ENCODE measurements around the gene TMCC2.

The TMCC2 gene

DNA sequence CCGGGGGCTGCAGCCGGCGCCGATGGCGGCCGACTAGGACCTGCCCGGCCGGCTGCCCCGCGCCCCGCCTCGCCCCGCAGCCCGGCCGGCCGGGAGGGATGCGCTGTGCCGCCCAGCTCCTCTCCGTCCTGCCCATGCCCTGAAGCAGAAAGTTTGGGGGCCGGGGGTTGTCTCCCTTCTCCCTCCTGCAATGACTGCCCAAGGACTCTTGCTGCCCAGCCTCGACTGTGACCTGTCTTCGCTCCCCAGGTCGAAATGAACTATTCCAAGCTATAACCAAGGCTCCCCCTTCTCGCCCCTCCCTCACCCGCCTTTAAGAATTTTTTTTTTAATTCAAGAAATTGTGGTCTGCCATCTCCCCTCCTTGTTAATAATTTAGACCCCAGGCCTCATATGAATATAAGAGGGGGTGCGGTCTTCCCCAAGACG is 361 bp downstream of the TMCC2 start:
- TF ChIP-seq GATA2 (IDR thresholded peaks at IDR 0.05; ENCODE audit: low read depth, low read length) (no peak), GATA3 (IDR thresholded peaks at IDR 0.05; ENCODE audit: low read depth, low read length) (no peak)

DNA sequence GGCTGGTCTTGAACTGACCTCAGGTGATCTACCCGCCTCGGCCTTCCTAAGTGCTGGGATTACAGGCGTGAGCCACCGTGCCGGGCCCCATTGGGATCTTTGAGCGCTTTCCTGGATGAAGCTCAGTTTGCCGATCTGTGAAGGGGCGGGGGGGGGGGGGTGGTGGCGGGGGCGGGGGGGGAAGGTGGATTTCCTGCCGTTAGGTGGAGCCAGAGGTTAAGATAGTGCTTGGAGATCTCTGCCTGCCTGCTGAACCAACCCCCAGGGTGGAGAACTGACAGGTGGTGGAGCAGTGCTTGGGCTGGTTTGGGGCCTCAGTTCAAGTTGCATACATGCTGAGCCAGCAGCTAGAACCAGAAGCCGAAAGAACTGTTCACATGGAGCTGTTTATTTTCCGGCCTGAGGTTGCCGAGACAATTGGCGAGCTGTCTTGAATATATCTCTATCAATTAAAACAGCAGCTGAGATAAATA is 1.7 kb downstream of the TMCC2 start:
- TF ChIP-seq GATA3 (IDR thresholded peaks at IDR 0.05; ENCODE audit: low read depth, low read length), result no peak
- no peak for TF ChIP-seq GATA2 (IDR thresholded peaks at IDR 0.05; ENCODE audit: low read depth, low read length)

DNA sequence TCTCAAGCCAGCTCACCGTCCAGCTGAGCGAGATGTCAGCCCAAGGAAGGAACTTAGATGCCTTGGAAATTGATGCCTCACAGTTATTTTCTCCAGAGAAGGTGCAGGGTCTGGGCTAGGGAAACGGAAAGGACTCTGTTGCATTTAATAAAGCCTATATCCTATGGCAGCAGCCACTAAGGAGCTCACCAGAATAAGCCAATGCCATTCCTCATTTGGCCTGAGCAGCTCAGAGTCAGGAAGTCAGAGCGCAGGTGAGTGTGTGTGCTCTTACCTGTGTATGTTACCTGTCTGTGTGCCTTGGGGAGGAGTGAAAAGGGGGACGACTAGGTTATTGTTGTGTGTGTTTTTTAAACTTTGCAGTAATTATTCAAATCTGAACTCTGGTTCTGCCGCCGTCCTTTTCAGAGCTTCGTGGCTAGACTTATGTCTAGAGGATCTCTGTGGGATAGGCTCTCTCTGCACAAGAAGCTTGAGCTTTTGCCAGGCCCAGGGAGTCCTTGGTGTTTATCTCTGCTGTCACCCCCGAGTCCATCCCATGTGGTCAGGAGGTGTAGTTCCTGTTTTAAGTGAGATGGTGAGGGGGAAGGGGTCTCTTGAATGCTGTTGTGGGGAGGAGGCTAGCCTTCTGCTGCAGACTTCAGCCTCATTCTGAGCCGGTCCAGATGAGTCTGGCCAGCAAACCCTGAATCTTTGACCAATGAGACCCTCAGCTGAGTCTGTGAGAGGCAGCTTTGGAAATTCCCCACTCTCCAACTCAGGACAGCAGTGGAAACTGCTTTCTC is 2.4 kb downstream of the TMCC2 start:
- TF ChIP-seq GATA3 (IDR thresholded peaks at IDR 0.05; ENCODE audit: low read depth, low read length) (no peak), GATA2 (IDR thresholded peaks at IDR 0.05; ENCODE audit: low read depth, low read length) (no peak)

DNA sequence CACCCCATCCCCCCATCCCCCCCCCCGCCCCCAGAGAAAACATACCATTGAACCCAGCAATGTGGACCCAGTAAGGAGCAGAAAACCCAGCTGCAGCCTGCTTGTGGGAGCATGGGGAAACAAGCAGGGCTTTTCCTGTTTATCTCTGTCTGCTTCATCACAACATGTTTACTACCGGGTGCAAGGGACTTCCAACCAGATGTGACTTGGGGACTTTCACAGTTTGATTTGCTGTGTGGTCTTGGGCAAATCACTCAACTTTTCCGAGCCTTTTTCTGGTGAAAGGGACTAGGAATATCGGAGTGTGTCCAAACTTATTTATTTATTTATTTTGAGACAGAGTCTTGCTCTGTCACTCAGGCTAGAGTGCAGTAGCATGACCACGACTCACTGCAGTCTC is 3.2 kb downstream of the TMCC2 start:
- TF ChIP-seq GATA3 (IDR thresholded peaks at IDR 0.05; ENCODE audit: low read depth, low read length), result no peak
- TF ChIP-seq GATA2 (IDR thresholded peaks at IDR 0.05; ENCODE audit: low read depth, low read length), result no peak

DNA sequence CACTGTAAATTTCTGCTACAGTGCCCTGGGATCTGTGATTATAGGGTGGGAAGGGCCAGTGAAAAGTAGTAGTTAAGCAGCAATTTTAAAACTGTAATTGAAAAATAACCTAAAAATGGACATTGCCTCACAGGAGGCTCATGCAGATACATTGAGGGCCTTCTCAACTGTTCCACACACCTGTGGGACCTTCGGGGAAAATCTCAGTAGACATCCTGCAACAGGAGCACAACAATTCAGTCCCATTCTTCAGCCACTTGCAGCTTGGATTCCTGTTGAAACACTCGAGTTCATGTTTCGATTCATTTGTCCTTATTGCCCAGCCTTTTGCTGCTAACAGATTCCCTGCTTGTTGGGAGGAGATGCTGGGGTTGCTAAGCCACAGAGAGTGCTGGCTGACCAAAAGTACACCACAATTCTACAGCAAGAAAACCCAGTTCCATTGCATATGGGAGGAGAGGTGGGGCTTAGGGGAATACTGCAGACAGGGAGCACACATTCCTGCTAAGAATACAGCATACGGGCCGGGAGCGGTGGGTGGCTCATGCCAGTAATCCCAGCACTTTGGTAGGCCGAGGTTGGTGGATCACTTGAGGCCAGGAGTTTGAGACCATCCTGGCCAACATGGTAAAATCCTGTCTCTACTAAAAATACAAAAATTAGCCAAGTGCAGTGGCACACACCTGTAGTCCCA is 4.5 kb downstream of the TMCC2 start:
- no peak for TF ChIP-seq GATA2 (IDR thresholded peaks at IDR 0.05; ENCODE audit: low read depth, low read length)
- TF ChIP-seq GATA3 (IDR thresholded peaks at IDR 0.05; ENCODE audit: low read depth, low read length), result no peak

DNA sequence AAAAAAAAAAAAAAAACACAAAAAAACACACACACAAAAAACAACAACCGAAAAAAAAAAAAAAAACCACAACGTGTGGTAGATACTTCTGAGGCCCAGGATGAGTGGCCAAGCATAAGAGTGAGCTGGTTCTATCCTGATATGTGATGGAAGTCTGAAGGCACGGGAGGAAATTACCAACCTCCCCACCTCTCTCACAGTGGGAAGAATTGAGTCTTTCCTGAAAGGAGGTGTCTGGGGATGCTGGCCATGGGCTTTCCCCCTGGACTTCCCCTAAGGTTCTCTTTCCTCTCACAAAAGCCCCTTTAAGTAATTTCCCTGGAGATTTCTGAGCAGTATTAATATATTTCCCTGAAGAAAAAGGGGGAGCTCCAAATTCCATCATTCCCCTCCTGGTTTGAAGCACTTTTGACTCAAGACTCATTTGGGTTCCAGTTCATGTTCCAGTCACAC is 5.2 kb downstream of the TMCC2 start:
- TF ChIP-seq GATA2 (IDR thresholded peaks at IDR 0.05; ENCODE audit: low read depth, low read length), result no peak

DNA sequence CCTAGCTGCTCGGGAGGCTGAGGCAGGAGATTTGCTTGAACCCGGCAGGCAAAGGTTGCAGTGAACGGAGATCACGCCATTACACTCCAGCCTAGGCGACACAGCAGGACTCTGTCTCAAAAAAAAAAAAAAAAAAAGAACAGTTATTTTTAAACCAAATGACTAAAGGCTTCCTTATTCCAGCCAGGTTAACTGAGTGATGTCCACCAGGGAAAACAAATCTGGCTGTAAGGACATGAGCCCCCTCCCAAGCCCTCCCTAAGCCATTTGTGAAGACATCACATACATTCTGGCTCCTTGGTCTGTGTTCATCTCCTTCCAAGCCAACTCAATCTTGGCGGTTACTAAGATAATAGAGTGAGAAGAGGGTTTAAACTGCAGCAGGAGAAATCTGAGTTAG is 8.2 kb downstream of the TMCC2 start:
- TF ChIP-seq GATA3 (IDR thresholded peaks at IDR 0.05; ENCODE audit: low read depth, low read length) (no peak), GATA2 (IDR thresholded peaks at IDR 0.05; ENCODE audit: low read depth, low read length) (no peak)

DNA sequence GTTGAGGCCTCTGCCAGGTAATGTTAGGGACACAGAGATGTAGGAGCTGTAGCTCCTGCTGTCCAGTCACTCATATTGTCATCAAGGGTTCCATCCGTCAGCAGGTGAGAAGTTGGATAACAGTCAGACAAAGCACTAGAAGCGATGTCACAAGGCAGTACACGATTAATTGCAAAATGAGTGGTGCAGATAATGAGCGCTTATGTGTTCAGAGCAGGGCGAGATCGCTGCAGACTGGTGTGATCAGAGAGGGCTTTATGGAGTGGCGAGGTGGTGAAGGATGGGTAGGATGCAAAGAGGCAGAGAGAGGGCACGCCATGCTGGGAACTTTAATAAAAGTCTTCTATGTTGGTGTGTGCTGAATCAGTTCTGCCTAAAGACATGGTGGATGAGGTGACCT is 8.8 kb downstream of the TMCC2 start:
- TF ChIP-seq GATA2 (IDR thresholded peaks at IDR 0.05; ENCODE audit: low read depth, low read length) (no peak), GATA3 (IDR thresholded peaks at IDR 0.05; ENCODE audit: low read depth, low read length) (no peak)

DNA sequence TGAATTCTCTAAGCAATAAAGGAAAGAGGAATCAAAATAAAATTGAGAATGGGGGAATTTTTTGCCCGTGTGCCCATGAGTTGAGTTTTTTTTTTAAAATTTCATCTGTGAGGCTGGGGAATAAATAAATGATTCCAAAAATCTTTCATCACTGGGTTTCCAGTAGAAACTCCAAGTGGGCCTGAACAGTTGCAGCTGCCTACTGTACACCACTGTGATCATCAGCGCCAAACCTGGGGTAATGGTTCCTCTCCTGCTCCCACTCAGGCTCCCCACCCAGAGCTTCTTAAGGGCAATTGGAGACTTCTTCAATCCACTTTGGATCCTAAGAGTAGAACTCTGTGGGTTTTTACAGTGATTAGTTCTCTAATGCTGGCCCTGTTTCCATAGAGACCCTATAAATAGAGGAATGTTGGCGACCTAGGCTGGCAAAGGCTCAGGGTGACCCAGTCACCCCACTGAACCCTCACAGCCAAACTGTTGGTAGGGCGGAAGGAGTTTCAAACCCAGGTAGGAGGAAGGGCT is 9.3 kb downstream of the TMCC2 start:
- TF ChIP-seq GATA3 (IDR thresholded peaks at IDR 0.05; ENCODE audit: low read depth, low read length) (no peak), GATA2 (IDR thresholded peaks at IDR 0.05; ENCODE audit: low read depth, low read length) (no peak)

DNA sequence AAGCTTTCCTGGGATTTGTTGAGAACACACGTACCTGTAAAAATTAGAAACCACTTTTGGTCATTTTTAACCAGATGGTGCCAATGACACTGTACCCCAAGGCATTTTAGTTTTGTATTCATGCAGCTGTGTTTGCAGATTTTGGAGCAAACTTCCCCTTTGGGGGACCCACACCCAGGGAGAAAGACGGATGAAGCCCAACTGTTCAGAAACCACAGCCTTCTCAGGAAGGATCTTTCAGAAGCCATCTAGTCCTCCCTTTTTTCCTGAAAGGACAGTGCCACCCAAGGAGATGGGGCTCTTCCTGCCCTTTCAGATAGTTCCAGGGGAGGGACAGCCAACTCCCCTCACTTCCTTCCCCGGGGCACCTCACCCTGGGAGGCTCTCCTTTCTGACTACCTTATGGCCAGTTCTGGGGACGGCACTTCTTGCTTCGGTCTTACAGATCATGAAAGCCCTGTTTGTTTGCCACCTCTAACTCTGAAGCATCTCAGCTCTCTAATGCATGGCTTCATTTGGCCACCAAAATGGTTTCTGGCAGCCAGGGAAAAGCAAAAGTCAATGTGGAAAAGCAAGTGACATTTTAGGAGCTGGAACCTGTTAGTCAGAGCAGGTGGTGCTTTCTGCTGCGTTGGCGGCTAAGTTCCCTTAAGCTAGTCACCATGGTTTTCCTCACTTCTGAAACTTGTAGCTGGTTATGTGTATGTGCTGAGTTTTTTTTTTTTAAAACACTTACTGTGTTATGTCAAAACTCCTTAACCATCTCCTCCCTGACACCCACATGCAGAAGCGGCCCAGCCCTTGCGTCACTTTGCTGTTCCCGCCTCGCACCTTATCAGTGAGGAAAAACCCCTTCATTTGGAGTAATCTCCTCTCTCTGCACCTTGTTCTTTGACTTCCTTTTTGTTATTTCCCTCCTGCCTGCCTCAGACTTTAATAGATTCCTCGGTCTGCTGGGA is 10.1 kb downstream of the TMCC2 start:
- TF ChIP-seq GATA3 (IDR thresholded peaks at IDR 0.05; ENCODE audit: low read depth, low read length) (no peak), GATA2 (IDR thresholded peaks at IDR 0.05; ENCODE audit: low read depth, low read length) (no peak)

DNA sequence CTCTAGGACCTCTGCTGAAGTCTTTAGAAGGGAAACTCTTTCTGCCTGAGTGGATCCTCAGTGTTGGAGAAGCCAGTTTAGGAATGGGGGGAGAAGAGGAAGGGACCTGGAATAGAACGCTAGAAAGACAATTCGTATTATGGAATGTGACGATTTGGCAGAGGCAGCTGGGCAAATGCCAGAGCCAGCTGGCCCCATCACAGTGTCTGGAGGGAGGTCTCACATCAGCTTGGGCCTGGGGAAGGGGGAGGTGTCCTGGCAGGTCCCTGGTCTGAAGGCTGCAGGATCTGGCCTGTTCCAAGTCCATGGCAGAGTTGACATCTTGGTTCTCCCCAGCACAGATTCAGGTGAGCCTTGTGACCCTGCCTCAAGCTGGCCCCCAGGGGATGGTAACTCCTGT is 11.3 kb downstream of the TMCC2 start:
- TF ChIP-seq GATA2 (IDR thresholded peaks at IDR 0.05; ENCODE audit: low read depth, low read length) (no peak), GATA3 (IDR thresholded peaks at IDR 0.05; ENCODE audit: low read depth, low read length) (no peak)

DNA sequence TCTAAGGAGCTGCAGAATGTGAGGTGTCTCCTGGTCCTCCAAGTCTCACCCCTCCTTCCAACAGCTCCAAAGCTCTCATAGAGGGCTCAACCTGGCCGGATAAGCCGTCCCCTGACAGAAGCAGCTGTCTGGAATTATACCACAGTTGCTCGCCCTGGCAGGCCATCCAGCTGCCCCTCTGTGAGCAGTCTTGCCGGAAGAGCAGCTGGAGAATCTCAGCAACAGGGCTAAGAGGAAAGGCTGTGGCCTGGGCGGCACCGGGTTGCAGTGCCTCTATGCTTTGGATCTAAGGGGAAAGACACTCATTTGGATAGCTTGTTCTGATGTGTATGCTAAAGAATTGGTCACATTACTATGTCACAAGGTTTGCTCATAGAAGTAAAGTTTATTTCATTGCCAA is 12.4 kb downstream of the TMCC2 start:
- TF ChIP-seq GATA3 (IDR thresholded peaks at IDR 0.05; ENCODE audit: low read depth, low read length) (no peak), GATA2 (IDR thresholded peaks at IDR 0.05; ENCODE audit: low read depth, low read length) (no peak)

DNA sequence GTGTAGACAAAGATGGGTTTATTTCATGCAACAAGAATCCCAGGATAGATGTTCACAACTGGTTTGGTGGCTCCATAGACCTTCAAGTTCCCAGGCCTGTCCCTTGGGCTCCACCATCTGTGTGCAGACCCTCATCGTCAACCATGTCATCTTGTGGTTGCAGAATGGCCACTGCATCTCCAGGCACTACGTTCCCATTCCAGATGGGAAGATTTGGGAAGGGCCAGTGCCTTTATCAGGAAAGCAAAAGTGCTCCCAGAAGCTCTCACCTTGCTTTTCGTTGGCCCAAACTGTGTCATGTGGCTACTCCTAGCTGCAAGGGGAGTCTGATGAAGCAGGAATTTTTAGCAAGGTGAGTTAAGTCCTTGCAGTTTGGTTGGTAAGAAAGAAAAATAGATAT is 12.8 kb downstream of the TMCC2 start:
- TF ChIP-seq GATA2 (IDR thresholded peaks at IDR 0.05; ENCODE audit: low read depth, low read length) (no peak), GATA3 (IDR thresholded peaks at IDR 0.05; ENCODE audit: low read depth, low read length) (no peak)

Data from SH-SY5Y (cell line).